HCT116 (cell line): ENCODE data around the gene TAGLN3. TPM values are rescaled to one million over a fixed set of nuclear protein-coding genes. Genes with fewer than 3 reads are reported as not detected.
A peak's percentile ranks its signal among the peaks of the same experiment; 100 is the strongest.

ENCODE experiments used
- ATAC-seq: fragments of 200-7000 bp; cut with Tn5 transposase; 2 replicates; pipeline ENCODE4 v1.9.1; 2020; ENCODE audit warnings: mild to moderate bottlenecking, moderate library complexity
- BruUV-seq: library from RNA; stranded (reverse); fragments of 400-500 nt; replicated peaks from 2 replicates; lab custom pipeline; 2021; lab: Mats Ljungman, UMichigan
- CTCF ChIA-PET: fragments of 300-600 bp; sonication (Branson Sonifier 250); formaldehyde crosslinking; loops from one replicate; lab custom pipeline; 2021; ENCODE audit warnings: antibody characterized with exemption; lab: Charles Lee
- POLR2A ChIA-PET: fragments of 300-600, 350-600 bp; sonication (Branson Sonifier 250); formaldehyde crosslinking; loops from one replicate; lab custom pipeline; 2021; ENCODE audit warnings: antibody characterized with exemption; lab: Charles Lee
- RAD21 ChIA-PET, 2 experiments: fragments of 300-600 bp; sonication (Branson Sonifier 250); formaldehyde crosslinking; loops; one replicate each; lab custom pipeline; 2023; ENCODE audit warnings: low total read pairs in 2 of 2; ENCODE audit not compliant: uncharacterized antibody in 2 of 2, unreplicated experiment in 2 of 2, low non-redundant PET in 1 of 2; lab: Charles Lee
- DNase-seq: peaks from one replicate; pipeline ENCODE4 v3.0.0-alpha.2; 2010; ENCODE audit warnings: low read depth, low spot score
- H2AFZ ChIP-seq: fragments of 200-600 bp; shearing (Covaris generic), sonication (generic); 2 replicates; pipeline ENCODE4 v1.6.1; 2017; ENCODE audit warnings: low read depth, mixed run types, mixed read lengths, antibody characterized with exemption, low read length; ENCODE audit not compliant: poor library complexity, severe bottlenecking
- H3K27ac ChIP-seq: 2 replicates; pipeline ENCODE4 v1.5.1; 2012; ENCODE audit warnings: low read depth, low read length
- H3K27me3 ChIP-seq: fragments of 200-600 bp; sonication (generic); 2 replicates; pipeline ENCODE4 v1.6.1; 2016; ENCODE audit warnings: mixed run types, low read length, mixed read lengths; ENCODE audit not compliant: insufficient read depth
- H3K36me3 ChIP-seq, 2 experiments: fragments of 200-500 bp in 1 of 2; fragments of 200-600 bp in 1 of 2; sonication (Bioruptor generic) in 1 of 2; sonication (generic) in 1 of 2; 2 replicates each; pipeline versions ENCODE4 v1.5.1 to v1.6.1; 2014 to 2016; ENCODE audit warnings: low read length in 2 of 2, inconsistent platforms in 1 of 2, mixed read lengths in 1 of 2, mixed run types in 1 of 2; ENCODE audit not compliant: insufficient read depth in 2 of 2, control insufficient read depth in 1 of 2
- H3K4me1 ChIP-seq, 2 experiments: fragments of 200-600 bp in 1 of 2; sonication (generic) in 1 of 2; 2 replicates each; pipeline versions ENCODE4 v1.5.1 to v1.6.1; 2012 to 2017; ENCODE audit warnings: low read length in 2 of 2, inconsistent platforms in 1 of 2, mild to moderate bottlenecking in 1 of 2, mixed read lengths in 1 of 2, mixed run types in 1 of 2, moderate library complexity in 1 of 2; ENCODE audit not compliant: insufficient read depth in 2 of 2, control insufficient read depth in 1 of 2
- H3K4me2 ChIP-seq: fragments of 200-600 bp; sonication (generic); 2 replicates; pipeline ENCODE4 v1.6.1; 2017; ENCODE audit warnings: mixed run types, low read length, mixed read lengths
- H3K4me3 ChIP-seq, 2 experiments: fragments of 200-600 bp in 1 of 2; sonication (generic) in 1 of 2; replicated peaks in 1 of 2; 2 replicates each; pipeline ENCODE4 v1.5.1; 2011 to 2016; ENCODE audit warnings: low read length in 2 of 2, control low read depth in 1 of 2, low read depth in 1 of 2, mild to moderate bottlenecking in 1 of 2, mixed read lengths in 1 of 2, mixed run types in 1 of 2
- H3K79me2 ChIP-seq: fragments of 200-600 bp; sonication (generic); 2 replicates; pipeline ENCODE4 v1.6.1; 2017; ENCODE audit warnings: mild to moderate bottlenecking, mixed run types, low read length, moderate library complexity, mixed read lengths; ENCODE audit not compliant: insufficient read depth
- H3K9ac ChIP-seq: fragments of 200-600 bp; sonication (generic); 2 replicates; pipeline ENCODE4 v1.6.1; 2016; ENCODE audit warnings: low read length, mixed read lengths
- H3K9me2 ChIP-seq: fragments of 200-600 bp; sonication (generic), shearing (Covaris generic); 2 replicates; pipeline ENCODE4 v1.6.1; 2017; ENCODE audit warnings: mixed run types, mild to moderate bottlenecking, moderate library complexity; ENCODE audit not compliant: insufficient read depth
- H3K9me3 ChIP-seq, 2 experiments: fragments of 200-500 bp in 1 of 2; fragments of 200-600 bp in 1 of 2; sonication (Bioruptor generic) in 1 of 2; sonication (generic) in 1 of 2; 2 replicates each; pipeline ENCODE4 v1.6.1; 2014 to 2017; ENCODE audit warnings: low read length in 2 of 2, mixed read lengths in 2 of 2, inconsistent platforms in 1 of 2, low read depth in 1 of 2, mild to moderate bottlenecking in 1 of 2, mixed run types in 1 of 2, moderate library complexity in 1 of 2; ENCODE audit not compliant: control insufficient read depth in 1 of 2, insufficient read depth in 1 of 2
- H4K20me1 ChIP-seq: fragments of 200-600 bp; sonication (generic), shearing (Covaris generic); 2 replicates; pipeline ENCODE4 v1.6.1; 2017; ENCODE audit warnings: mixed run types, mild to moderate bottlenecking, moderate library complexity; ENCODE audit not compliant: insufficient read depth
- FOSL1 ChIP-seq: IDR thresholded peaks from 2 replicates; pipeline ENCODE4 v1.6.1; 2012; ENCODE audit warnings: low read depth
- SP1 ChIP-seq: IDR thresholded peaks from 2 replicates; pipeline ENCODE4 v1.6.1; 2012; ENCODE audit warnings: low read depth
- SRF ChIP-seq: IDR thresholded peaks from 2 replicates; pipeline ENCODE4 v1.6.1; 2012; ENCODE audit warnings: low read depth
- intact Hi-C: fragments of 100-400 bp; cut with micrococcal nuclease; formaldehyde crosslinking; loops from 2 replicates; pipeline ENCODE4 v1.10.0; 2022
- total RNA-seq: library from RNA; stranded (reverse); gene quantifications from one replicate; pipeline ENCODE4 v1.2.1, GENCODE V29; 2021; ENCODE audit not compliant: unreplicated experiment
- TF ChIP-seq, protein P1 (sequence below), 3 experiments: fragments of 200-600 bp in 1 of 3; sonication (generic) in 1 of 3; IDR thresholded peaks in 2 of 3; conservative IDR thresholded peaks in 1 of 3; 2 replicates each; pipeline ENCODE4 v1.5.1; 2012 to 2017; ENCODE audit warnings: low read depth in 2 of 3, low read length in 2 of 3, antibody characterized with exemption in 1 of 3, borderline replicate concordance in 1 of 3, control low read depth in 1 of 3, mild to moderate bottlenecking in 1 of 3, mixed read lengths in 1 of 3, mixed run types in 1 of 3, moderate library complexity in 1 of 3; ENCODE audit not compliant: insufficient read depth in 1 of 3

Gene TAGLN3
- total RNA-seq, 1 experiment from 2014 or later: 0.64 TPM

DNA sequence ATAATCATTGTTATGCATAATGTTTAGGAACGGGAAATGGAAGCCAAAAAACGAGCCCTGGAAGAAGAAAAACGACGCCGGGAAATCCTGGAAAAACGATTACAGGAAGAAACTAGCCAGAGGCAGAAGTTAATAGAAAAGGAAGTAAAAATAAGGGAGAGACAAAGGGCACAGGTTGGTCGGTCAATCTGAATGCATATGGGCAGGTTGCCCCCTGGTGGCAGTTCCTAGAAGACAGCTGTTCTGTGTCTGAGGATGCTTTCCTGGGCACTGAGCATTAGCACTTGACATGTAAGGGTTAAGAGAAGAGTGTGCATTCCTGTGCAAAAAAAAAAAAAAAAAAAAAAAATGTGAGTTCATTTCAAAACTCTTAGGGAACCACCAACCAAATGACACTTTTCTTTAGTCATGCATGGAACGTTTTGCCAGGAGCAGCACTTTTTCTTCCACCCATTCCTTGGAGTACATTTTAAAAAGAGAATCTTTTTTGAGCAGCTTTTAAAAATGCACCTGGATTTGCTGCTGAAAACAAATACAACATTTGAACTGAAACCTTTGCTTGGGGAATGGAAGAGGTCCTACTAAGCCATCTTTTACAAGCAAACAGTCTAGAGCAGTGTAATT, 31.0 kb upstream of the TAGLN3 start (continued):
- TF ChIP-seq, protein P1, sequence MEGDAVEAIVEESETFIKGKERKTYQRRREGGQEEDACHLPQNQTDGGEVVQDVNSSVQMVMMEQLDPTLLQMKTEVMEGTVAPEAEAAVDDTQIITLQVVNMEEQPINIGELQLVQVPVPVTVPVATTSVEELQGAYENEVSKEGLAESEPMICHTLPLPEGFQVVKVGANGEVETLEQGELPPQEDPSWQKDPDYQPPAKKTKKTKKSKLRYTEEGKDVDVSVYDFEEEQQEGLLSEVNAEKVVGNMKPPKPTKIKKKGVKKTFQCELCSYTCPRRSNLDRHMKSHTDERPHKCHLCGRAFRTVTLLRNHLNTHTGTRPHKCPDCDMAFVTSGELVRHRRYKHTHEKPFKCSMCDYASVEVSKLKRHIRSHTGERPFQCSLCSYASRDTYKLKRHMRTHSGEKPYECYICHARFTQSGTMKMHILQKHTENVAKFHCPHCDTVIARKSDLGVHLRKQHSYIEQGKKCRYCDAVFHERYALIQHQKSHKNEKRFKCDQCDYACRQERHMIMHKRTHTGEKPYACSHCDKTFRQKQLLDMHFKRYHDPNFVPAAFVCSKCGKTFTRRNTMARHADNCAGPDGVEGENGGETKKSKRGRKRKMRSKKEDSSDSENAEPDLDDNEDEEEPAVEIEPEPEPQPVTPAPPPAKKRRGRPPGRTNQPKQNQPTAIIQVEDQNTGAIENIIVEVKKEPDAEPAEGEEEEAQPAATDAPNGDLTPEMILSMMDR (IDR thresholded peaks at IDR 0.05 in 2 of 3, conservative IDR thresholded peaks at IDR 0.05 in 1 of 3; ENCODE audit: borderline replicate concordance in 1 of 3, insufficient read depth in 1 of 3, low read depth in 2 of 3, low read length in 2 of 3): peak; percentile 94 to 98 (median 96)
- TF ChIP-seq SP1: peak; percentile 53

DNA sequence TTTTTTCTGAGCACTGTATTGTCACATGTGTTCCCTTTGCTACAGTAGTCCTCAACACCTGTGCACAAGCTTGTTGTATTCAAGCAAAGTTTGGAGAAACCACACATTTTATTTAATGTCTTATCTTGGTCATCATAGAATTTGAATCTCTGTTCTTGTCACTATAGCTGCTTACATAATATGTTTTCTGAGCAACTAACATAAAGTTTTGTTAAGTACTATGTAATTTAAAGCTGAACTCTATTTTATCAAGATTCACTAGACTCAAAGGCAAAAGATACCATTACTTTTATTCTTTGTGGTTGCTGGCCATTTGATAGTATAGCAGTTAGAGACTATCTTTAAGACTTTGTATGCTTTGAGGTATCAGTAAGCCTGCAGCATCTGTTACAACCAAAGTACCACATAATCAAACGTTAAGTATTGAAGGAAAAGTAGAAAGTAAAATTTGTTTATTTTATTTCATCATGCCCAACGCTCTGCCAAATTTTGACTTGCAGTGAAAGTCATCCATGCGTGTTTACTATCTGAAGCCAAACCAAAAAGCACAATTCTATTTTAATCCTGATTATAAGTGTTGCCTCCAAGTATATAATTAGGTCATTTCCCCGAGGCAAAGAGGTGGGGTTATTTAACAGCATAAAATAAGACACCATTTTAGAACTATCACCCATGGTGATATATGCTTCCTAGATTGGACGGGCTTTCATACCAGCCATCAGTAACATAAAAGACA, 30.2 kb upstream of the TAGLN3 start:
- Histone ChIP-seq H2AFZ (no peak overlapping the region), H4K20me1 (no peaks in the 10 kb centered on the region), H3K9ac (peak overlapping the region; percentile 0; the same call in 1 of the 2 replicates), H3K27me3 (no peaks in the 10 kb centered on the region), H3K4me3 (no peak overlapping the region), H3K9me3 (no peaks in the 10 kb centered on the region), H3K4me2 (no peak overlapping the region), H3K36me3 (peaks cover 21 to 40% of the 10 kb centered on the region in 2 experiments; a peak in 3 of 4 replicates), H3K4me1 (peaks cover 25 to 45% of the 10 kb centered on the region in 2 experiments), H3K79me2 (peaks cover 3% of the 10 kb centered on the region; the same call in 1 of the 2 replicates), H3K27ac (peak overlapping the region; percentile 85), H3K9me2 (no peaks in the 10 kb centered on the region)
- DNase-seq (no peak), ATAC-seq (no peak)
- intact Hi-C loops: no loop called here
- TF ChIP-seq SRF (0 out of 2 replicates have a peak, but pooled peaks have one; percentile 5), FOSL1 (no peak)
- POLR2A ChIA-PET: interaction anchor here (1.1 to 3.1 kb wide), 5 partner anchors 10 to 49 kb away, joined by 4 to 24 read pairs (median 5); partner anchors contain the start of gene ABHD10
- RAD21 ChIA-PET: interaction anchor here (0.6 to 2.8 kb wide), 10 partner anchors 8 to 251 kb away, joined by 3 to 17 read pairs (median 5); partner anchors contain the start of gene ABHD10 (in 1 of the 2)
- CTCF ChIA-PET: interaction anchor here (0.6 to 6.0 kb wide), 29 partner anchors 8 to 299 kb away, joined by 3 to 48 read pairs (median 5); partner anchors contain the start of gene ABHD10
- no TSS peak for BruUV-seq
